ENCODE measurements around the gene KLRC4.
A peak's percentile ranks its signal among the peaks of the same experiment; 100 is the strongest.

The KLRC4 gene

DNA sequence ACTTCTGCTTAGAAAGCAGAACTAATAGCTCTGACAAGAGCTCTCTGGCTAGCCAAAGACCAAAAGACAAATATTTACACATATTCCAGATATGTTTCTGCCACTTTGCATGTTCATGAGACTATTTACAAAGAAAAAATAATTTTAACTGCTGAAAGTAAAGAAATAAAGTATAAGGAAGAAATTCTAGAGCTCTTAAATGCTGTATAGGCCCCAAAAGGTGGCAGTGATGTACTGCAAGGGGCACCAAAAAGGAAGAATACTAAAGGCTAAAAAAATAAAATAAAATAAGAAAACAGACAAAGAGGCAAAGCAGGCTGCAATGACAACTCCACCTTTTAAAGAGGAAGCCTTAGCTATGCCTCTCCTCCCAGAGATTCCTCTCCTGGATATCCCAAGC is 42.7 kb downstream of the KLRC4 start:
- no peak for DNase-seq

- DNase-seq: peak; percentile 10
Measured at GRCh38 chr12:10365696-10366405, 43.7 kb downstream of the KLRC4 start.

DNA sequence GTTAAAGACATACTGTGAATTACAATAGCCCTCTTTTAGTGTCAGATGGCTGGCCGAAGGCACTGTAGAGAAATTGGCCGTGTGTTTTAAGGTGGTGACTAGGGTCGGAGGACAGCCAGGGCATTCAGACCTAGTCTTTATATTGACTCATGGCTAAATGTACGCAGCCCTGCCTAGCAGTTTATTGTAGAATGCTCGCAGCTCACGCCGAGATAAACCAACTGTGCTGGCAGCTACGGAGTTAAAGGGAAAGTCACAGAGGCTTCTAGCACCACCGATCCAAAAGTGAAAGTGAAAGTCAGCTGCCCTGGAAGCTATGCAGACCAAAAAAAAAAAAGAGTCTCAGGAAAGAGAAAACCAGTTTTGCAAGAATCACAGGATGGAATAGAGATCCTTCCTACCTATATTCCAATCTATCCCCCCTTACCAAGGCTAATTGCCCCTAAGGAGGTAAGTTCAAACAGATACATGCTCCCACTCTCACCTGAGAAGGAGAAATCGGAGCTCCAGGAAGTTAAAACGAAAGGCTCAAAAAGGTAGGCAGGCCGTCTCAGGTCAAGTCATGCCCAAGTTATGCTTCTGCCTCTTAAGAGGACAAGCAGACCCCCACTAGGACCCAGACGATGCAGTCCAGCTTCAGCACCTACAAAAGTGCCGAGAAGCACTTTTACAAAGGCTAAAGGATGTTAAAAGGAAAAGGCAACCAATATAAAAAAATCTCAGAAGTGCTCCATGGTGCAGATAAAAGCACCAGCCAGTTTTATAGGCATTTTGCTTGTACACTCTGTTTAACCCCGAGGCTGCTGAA is 44.5 kb downstream of the KLRC4 start:
- peak; percentile 71 for DNase-seq

DNA sequence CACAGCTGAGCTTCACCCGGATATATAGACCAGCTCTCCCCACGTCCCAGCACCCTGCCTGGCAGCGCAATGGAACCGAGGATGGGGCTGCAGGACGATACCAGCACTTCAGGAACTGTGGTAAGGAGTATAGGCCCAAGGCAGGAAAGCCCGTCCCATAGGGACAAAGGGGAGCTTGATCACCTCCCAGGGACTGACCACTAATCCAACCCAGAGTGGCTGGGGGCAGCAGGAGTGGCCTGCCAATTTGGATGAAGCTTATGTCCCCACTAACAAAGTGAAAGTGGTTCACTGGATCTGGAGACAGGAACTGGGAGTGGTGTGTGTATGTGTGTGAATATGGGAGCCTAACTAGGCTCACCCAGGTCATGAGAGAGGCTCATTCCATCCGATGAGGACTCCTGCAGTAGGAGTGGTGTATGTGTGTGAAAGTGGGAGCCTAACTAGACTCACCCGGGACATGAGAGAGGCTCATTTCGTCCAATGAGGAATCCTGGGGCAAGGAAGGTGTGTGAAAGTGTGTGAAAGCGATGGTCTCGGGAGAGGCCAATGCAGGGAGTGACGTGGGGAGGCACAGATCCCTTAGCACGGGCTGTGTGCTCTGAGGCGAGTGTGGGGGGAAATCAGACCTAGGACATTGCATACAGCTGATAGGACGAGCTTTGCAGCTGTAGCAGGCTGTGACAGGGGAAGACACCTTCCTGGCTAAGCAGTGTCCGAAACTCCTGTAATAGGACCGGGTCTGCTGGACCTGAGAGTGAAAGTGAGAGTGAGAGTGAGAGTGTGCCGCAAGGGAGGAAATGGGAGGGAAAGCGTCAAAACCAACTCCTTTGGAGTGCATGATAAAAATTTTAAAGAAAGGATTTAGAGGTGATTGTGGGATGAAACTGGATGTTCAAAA is 45.4 kb downstream of the KLRC4 start:
- DNase-seq: peak; percentile 16

DNA sequence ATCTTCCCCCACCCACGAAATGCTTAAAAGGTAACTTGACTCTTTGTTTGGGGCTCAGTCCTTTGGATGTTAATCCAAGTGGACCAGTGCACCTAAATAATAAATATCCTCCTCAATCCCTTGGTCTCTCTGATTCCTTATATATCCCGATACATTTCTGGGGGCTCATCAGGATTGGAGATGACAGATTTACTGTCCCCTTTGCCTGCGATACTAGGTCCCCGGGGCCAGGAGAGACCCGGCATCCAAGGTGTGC is 46.0 kb downstream of the KLRC4 start:
- no peak for DNase-seq

GRCh38 chr12:10362828-10363657 is 46.5 kb downstream of the KLRC4 start:
- no peak for DNase-seq

- DNase-seq: no peak
Measured at GRCh38 chr12:10362325-10362724, 47.2 kb downstream of the KLRC4 start.

DNA sequence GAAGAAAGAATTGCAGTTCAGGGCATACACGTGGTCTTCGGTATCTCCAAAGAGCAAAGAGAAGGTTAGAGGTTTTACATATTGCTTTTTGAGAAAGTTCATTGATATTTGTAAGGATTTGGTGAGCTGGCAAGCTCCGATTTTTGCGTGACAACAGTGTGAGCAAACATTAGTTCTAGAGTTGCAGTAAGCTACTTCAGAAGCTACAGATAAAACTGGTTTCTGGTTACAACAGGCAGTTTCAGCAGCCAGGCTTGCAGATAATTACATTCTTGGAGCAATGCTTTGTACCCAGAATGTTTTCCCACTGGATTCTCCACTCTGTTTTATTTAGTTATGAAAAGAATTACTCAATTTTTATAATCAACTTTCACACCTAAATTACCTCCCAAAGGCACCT is 47.9 kb downstream of the KLRC4 start:
- DNase-seq: peak; percentile 36

DNA sequence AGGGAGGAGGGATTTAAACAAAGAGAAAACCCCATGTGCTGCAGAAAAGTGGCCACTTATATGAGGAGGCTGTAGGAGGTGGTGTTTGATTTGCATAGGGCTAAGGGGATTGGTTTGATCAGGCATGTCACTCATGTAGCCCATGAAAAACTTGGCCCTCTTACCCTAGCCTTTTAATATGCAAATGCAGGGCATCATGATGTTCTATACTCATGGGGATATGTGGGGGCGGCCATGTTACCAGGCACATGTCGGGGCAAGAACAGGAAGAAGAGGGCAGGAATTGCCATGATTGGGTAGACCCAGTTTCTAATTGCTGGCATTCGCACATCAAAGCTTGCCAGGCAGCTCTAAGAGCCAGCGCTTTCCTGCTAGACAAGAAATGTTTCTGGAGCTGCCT is 48.5 kb downstream of the KLRC4 start:
- DNase-seq: peak; percentile 95

- DNase-seq: no peak
Measured at GRCh38 chr12:10358969-10359368, 50.6 kb downstream of the KLRC4 start.

DNA sequence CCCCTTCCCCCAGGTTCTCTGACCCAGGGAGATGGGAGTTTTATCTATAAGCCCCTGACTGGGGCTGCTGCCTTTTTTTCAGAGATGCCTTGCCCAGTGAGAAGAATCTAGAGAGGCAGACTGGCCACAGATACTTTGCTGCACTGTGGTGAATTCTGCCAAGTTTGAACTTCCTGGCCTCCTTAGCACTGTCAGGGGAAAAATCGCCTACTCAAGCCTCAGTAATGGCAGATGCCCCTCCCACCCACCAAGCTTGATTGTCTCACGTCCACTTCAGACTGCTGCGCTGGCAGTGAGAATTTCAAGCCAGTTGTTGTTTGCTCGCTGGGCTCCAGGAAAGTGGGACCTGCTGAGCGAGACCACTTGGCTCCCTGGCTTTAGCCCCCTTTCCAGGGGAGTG is 51.4 kb downstream of the KLRC4 start:
- peak; percentile 72 for DNase-seq
